Liver (tissue), 9 donors: ENCODE data around the gene ZBTB2. TPM values are rescaled to one million over a fixed set of nuclear protein-coding genes. Genes with fewer than 3 reads are reported as not detected.

Experiments used
- DNase-seq: peaks from one replicate; pipeline ENCODE4 v3.0.0-alpha.2; 2017; ENCODE audit warnings: low spot score
- H3K27ac ChIP-seq, 2 donors: one replicate each; pipeline ENCODE4 v1.7.0; 2013; ENCODE audit warnings: inconsistent platforms in 2 of 2, low read length in 2 of 2, control low read depth in 1 of 2, low read depth in 1 of 2, mild to moderate bottlenecking in 1 of 2
- H3K27me3 ChIP-seq, 4 donors: one replicate each; pipeline versions ENCODE4 v1.6.1 to v1.7.0; 2013; ENCODE audit warnings: low read length in 3 of 4, inconsistent platforms in 1 of 4, mild to moderate bottlenecking in 1 of 4, moderate library complexity in 1 of 4; ENCODE audit not compliant: control insufficient read depth in 4 of 4, insufficient read depth in 4 of 4
- H3K36me3 ChIP-seq, 4 donors: one replicate each; pipeline versions ENCODE4 v1.6.1 to v1.7.0; 2013; ENCODE audit warnings: low read length in 3 of 4, mild to moderate bottlenecking in 3 of 4, low read depth in 1 of 4, moderate library complexity in 1 of 4; ENCODE audit not compliant: control insufficient read depth in 4 of 4, insufficient read depth in 3 of 4
- H3K4me1 ChIP-seq, 4 donors: one replicate each; pipeline versions ENCODE4 v1.6.1 to v1.7.0; 2013; ENCODE audit warnings: low read length in 3 of 4, mild to moderate bottlenecking in 3 of 4, moderate library complexity in 1 of 4; ENCODE audit not compliant: control insufficient read depth in 4 of 4, insufficient read depth in 4 of 4
- H3K4me3 ChIP-seq, 3 donors: one replicate each; pipeline versions ENCODE4 v1.6.1 to v1.7.0; 2013; ENCODE audit warnings: low read length in 3 of 3, control low read depth in 1 of 3, low read depth in 1 of 3, mild to moderate bottlenecking in 1 of 3
- H3K9ac ChIP-seq, 2 donors: one replicate each; pipeline ENCODE4 v1.7.0; 2013; ENCODE audit warnings: low read length in 2 of 2, mild to moderate bottlenecking in 2 of 2, moderate library complexity in 2 of 2, control low read depth in 1 of 2, low read depth in 1 of 2
- H3K9me3 ChIP-seq, 4 donors: one replicate each; pipeline versions ENCODE4 v1.6.1 to v1.7.0; 2013; ENCODE audit warnings: low read length in 3 of 4; ENCODE audit not compliant: control insufficient read depth in 4 of 4
- EGR1 ChIP-seq, 2 donors: IDR thresholded peaks; 2 replicates each; pipeline ENCODE4 v1.6.1; 2016 to 2018; ENCODE audit warnings: antibody characterized with exemption in 2 of 2, low read depth in 2 of 2
- FOXA1 ChIP-seq: IDR thresholded peaks from 2 replicates; pipeline ENCODE4 v1.6.1; 2016; ENCODE audit warnings: antibody characterized with exemption
- FOXA2 ChIP-seq: IDR thresholded peaks from 2 replicates; pipeline ENCODE4 v1.6.1; 2016; ENCODE audit warnings: antibody characterized with exemption
- GABPA ChIP-seq, 2 donors: IDR thresholded peaks in 1 of 2; conservative IDR thresholded peaks in 1 of 2; 2 replicates each; pipeline ENCODE4 v1.6.1; 2016; ENCODE audit warnings: antibody characterized with exemption in 2 of 2, mild to moderate bottlenecking in 1 of 2, moderate library complexity in 1 of 2
- HNF4A ChIP-seq, 2 donors: conservative IDR thresholded peaks; 2 replicates each; pipeline ENCODE4 v1.6.1; 2016; ENCODE audit warnings: antibody characterized with exemption in 2 of 2, mild to moderate bottlenecking in 2 of 2
- HNF4G ChIP-seq: IDR thresholded peaks from 2 replicates; pipeline ENCODE4 v1.6.1; 2016; ENCODE audit warnings: antibody characterized with exemption
- JUND ChIP-seq, 2 donors: IDR thresholded peaks; 2 replicates each; pipeline ENCODE4 v1.6.1; 2016; ENCODE audit warnings: antibody characterized with exemption in 2 of 2
- NR2F2 ChIP-seq: IDR thresholded peaks from 2 replicates; pipeline ENCODE4 v1.6.1; 2016; ENCODE audit warnings: antibody characterized with exemption
- RAD21 ChIP-seq, 2 donors: IDR thresholded peaks; 2 replicates each; pipeline ENCODE4 v1.6.1; 2016; ENCODE audit warnings: antibody characterized with exemption in 2 of 2, mild to moderate bottlenecking in 2 of 2
- RXRA ChIP-seq, 2 donors: IDR thresholded peaks; 2 replicates each; pipeline ENCODE4 v1.6.1; 2017 to 2018; ENCODE audit warnings: antibody characterized with exemption in 2 of 2, mild to moderate bottlenecking in 1 of 2
- TAF1 ChIP-seq: conservative IDR thresholded peaks from 2 replicates; pipeline ENCODE4 v1.6.1; 2016; ENCODE audit warnings: antibody characterized with exemption, mild to moderate bottlenecking
- ZBTB33 ChIP-seq: IDR thresholded peaks from 2 replicates; pipeline ENCODE4 v1.6.1; 2016; ENCODE audit warnings: antibody characterized with exemption
- WGBS: extraction: QIAGEN DNeasy Blood & Tissue Kit; methylation state at CpG from one replicate; pipeline ENCODE4 v1.1.7; 2013; 5-methylcytosine and 5-hydroxymethylcytosine counted together
- polyA plus RNA-seq, 2 donors: library from polyadenylated mRNA; stranded (reverse) in 1 of 2; unstranded in 1 of 2; fragments of 200-250 nt in 1 of 2; fragments of >200 nt in 1 of 2; fragmentation: Nextera tagmentation in 1 of 2; extraction: Ambion mirVana in 1 of 2; gene quantifications; one replicate each; pipeline versions ENCODE4 v1.2.1 to v1.2.3, GENCODE V29; 2013 to 2015
- total RNA-seq, 2 donors: library from RNA; depleted of rRNA; stranded (reverse); fragments of >200 nt; gene quantifications; one replicate each; pipeline ENCODE4 v1.2.3, GENCODE V29; 2014
- TF ChIP-seq, protein P1 (sequence below): IDR thresholded peaks from 2 replicates; pipeline ENCODE4 v1.6.1; 2016; ENCODE audit warnings: antibody characterized with exemption
- TF ChIP-seq, protein P2 (sequence below): fragments of 150-350 bp; IDR thresholded peaks from 2 replicates; pipeline ENCODE4 v1.5.1; 2017; ENCODE audit warnings: improper control_type of control experiment, low read depth, low read length; ENCODE audit not compliant: missing input control
- TF ChIP-seq, protein P3 (sequence below): IDR thresholded peaks from 2 replicates; pipeline ENCODE4 v1.6.1; 2016; ENCODE audit warnings: antibody characterized with exemption, mild to moderate bottlenecking
- donor health status: healthy.
- donor health status: healthy.
- donor health status: healthy.
- donor health status: healthy.
- donor health status: healthy.

ZBTB2 gene
- total and polyA plus RNA-seq, 4 donors, result 2.5 to 4.2 (median 3.0) TPM

GRCh38 chr6:151321438-151321837 lies 69.9 kb downstream of the ZBTB2 start:
- WGBS, result 96% methylated on average over 1 of the region's 1 CpG
- H3K36me3 ChIP-seq, result no peaks in the 10 kb centered on the region
- H3K27ac ChIP-seq, result no peak overlapping the region

GRCh38 chr6:151320140-151320539 lies 71.2 kb downstream of the ZBTB2 start:
- H3K4me1 ChIP-seq, result peaks cover 0 to 8% (median 4%) of the 10 kb centered on the region in 4 donors
- H3K36me3 ChIP-seq, result no peaks in the 10 kb centered on the region
- no peak overlapping the region for H3K4me3 ChIP-seq
- H3K9ac ChIP-seq, result no peak overlapping the region
- DNase-seq, result no peak
- WGBS, result 90% methylated on average over 7 of the region's 7 CpGs
- H3K27ac ChIP-seq, result no peak overlapping the region
- H3K27me3 ChIP-seq, result no peaks in the 10 kb centered on the region
- H3K9me3 ChIP-seq, result no peaks in the 10 kb centered on the region
- TF ChIP-seq RXRA (IDR thresholded peaks at IDR 0.05), result no peak
- TF ChIP-seq EGR1 (IDR thresholded peaks at IDR 0.05; ENCODE audit: low read depth in 2 of 2), result no peak
- no peak for TF ChIP-seq JUND (IDR thresholded peaks at IDR 0.05)
- TF ChIP-seq HNF4G, result no peak
- TF ChIP-seq RAD21 (IDR thresholded peaks at IDR 0.05), result no peak
- TF ChIP-seq, protein P1, sequence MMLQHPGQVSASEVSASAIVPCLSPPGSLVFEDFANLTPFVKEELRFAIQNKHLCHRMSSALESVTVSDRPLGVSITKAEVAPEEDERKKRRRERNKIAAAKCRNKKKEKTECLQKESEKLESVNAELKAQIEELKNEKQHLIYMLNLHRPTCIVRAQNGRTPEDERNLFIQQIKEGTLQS, result no peak
- no peak for TF ChIP-seq GABPA (IDR thresholded peaks at IDR 0.05 in 1 of 2, conservative IDR thresholded peaks at IDR 0.05 in 1 of 2)
- no peak for TF ChIP-seq ZBTB33
- TF ChIP-seq TAF1, result no peak
- TF ChIP-seq FOXA2, result no peak
- no peak for TF ChIP-seq HNF4A (conservative IDR thresholded peaks at IDR 0.05)

More at GRCh38 chr6:151321438-151321837, 69.9 kb downstream of the ZBTB2 start:
- Histone ChIP-seq H3K4me1 (peaks cover 2 to 13% (median 11%) of the 10 kb centered on the region in 4 donors), H3K9ac (no peak overlapping the region), H3K27me3 (no peaks in the 10 kb centered on the region), H3K4me3 (no peak overlapping the region), H3K9me3 (no peaks in the 10 kb centered on the region)
- TF ChIP-seq FOXA1 (no peak), RAD21 (IDR thresholded peaks at IDR 0.05) (no peak), FOXA2 (no peak), HNF4G (no peak), NR2F2 (no peak), RXRA (IDR thresholded peaks at IDR 0.05) (no peak), ZBTB33 (no peak), HNF4A (conservative IDR thresholded peaks at IDR 0.05) (no peak)
- TF ChIP-seq, protein P2, sequence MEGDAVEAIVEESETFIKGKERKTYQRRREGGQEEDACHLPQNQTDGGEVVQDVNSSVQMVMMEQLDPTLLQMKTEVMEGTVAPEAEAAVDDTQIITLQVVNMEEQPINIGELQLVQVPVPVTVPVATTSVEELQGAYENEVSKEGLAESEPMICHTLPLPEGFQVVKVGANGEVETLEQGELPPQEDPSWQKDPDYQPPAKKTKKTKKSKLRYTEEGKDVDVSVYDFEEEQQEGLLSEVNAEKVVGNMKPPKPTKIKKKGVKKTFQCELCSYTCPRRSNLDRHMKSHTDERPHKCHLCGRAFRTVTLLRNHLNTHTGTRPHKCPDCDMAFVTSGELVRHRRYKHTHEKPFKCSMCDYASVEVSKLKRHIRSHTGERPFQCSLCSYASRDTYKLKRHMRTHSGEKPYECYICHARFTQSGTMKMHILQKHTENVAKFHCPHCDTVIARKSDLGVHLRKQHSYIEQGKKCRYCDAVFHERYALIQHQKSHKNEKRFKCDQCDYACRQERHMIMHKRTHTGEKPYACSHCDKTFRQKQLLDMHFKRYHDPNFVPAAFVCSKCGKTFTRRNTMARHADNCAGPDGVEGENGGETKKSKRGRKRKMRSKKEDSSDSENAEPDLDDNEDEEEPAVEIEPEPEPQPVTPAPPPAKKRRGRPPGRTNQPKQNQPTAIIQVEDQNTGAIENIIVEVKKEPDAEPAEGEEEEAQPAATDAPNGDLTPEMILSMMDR, result no peak
- TF ChIP-seq, protein P3, sequence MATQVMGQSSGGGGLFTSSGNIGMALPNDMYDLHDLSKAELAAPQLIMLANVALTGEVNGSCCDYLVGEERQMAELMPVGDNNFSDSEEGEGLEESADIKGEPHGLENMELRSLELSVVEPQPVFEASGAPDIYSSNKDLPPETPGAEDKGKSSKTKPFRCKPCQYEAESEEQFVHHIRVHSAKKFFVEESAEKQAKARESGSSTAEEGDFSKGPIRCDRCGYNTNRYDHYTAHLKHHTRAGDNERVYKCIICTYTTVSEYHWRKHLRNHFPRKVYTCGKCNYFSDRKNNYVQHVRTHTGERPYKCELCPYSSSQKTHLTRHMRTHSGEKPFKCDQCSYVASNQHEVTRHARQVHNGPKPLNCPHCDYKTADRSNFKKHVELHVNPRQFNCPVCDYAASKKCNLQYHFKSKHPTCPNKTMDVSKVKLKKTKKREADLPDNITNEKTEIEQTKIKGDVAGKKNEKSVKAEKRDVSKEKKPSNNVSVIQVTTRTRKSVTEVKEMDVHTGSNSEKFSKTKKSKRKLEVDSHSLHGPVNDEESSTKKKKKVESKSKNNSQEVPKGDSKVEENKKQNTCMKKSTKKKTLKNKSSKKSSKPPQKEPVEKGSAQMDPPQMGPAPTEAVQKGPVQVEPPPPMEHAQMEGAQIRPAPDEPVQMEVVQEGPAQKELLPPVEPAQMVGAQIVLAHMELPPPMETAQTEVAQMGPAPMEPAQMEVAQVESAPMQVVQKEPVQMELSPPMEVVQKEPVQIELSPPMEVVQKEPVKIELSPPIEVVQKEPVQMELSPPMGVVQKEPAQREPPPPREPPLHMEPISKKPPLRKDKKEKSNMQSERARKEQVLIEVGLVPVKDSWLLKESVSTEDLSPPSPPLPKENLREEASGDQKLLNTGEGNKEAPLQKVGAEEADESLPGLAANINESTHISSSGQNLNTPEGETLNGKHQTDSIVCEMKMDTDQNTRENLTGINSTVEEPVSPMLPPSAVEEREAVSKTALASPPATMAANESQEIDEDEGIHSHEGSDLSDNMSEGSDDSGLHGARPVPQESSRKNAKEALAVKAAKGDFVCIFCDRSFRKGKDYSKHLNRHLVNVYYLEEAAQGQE, result no peak
- no peak for DNase-seq
